H1 (cell line): ENCODE results near the gene DMAC2. TPM values are rescaled to one million over a fixed set of nuclear protein-coding genes. Genes with fewer than 3 reads are reported as not detected.

Source experiments
- CTCF ChIA-PET: fragments of 300-600 bp; sonication (Branson Sonifier 250); formaldehyde crosslinking; loops from one replicate; lab custom pipeline; 2021; ENCODE audit not compliant: partially characterized antibody; lab: Charles Lee
- POLR2A ChIA-PET: fragments of 300-600 bp; sonication (Branson Sonifier 250); formaldehyde crosslinking; loops from one replicate; lab custom pipeline; 2021; ENCODE audit warnings: inconsistent platforms; ENCODE audit not compliant: partially characterized antibody; lab: Charles Lee
- DNase-seq, 2 experiments: peaks; one replicate each; pipeline versions ENCODE4 v3.0.0 to v3.0.0-alpha.2; 2010 to 2022; ENCODE audit warnings: low spot score in 2 of 2, low read depth in 1 of 2, mixed read lengths in 1 of 2
- FAIRE-seq: peaks from 2 replicates; lab custom pipeline; 2011; peaks lifted over from hg19 to GRCh38; lab: Jason Lieb, UNC
- H2AFZ ChIP-seq: 2 replicates; pipeline ENCODE4 v1.8.1; 2012; ENCODE audit warnings: low read length, inconsistent platforms
- H2AK5ac ChIP-seq: 2 replicates; pipeline ENCODE4 v1.6.1; 2013; ENCODE audit warnings: low read depth, low read length
- H2BK120ac ChIP-seq: replicated peaks from 2 replicates; pipeline ENCODE3; 2013; ENCODE audit warnings: low read depth, low read length, inconsistent platforms
- H2BK12ac ChIP-seq: 2 replicates; pipeline ENCODE4 v1.6.1; 2013; ENCODE audit warnings: low read depth, low read length
- H2BK15ac ChIP-seq: 2 replicates; pipeline ENCODE4 v1.6.1; 2013; ENCODE audit warnings: low read length
- H2BK20ac ChIP-seq: 2 replicates; pipeline ENCODE4 v1.6.1; 2013; ENCODE audit warnings: low read length
- H2BK5ac ChIP-seq: 2 replicates; pipeline ENCODE4 v1.6.1; 2013; ENCODE audit warnings: low read depth, low read length
- H3K14ac ChIP-seq: 2 replicates; pipeline ENCODE4 v1.6.1; 2013; ENCODE audit warnings: inconsistent platforms; ENCODE audit not compliant: insufficient read length
- H3K18ac ChIP-seq: 2 replicates; pipeline ENCODE4 v1.6.1; 2013; ENCODE audit warnings: low read length; ENCODE audit errors: extremely low read depth
- H3K23ac ChIP-seq: 2 replicates; pipeline ENCODE4 v1.6.1; 2013; ENCODE audit warnings: inconsistent platforms; ENCODE audit not compliant: insufficient read length
- H3K23me2 ChIP-seq: 2 replicates; pipeline ENCODE4 v1.6.1; 2013; ENCODE audit warnings: low read depth, low read length
- H3K27ac ChIP-seq: 2 replicates; pipeline ENCODE4 v1.6.1; 2011; ENCODE audit warnings: low read depth, low read length, inconsistent platforms
- H3K27me3 ChIP-seq, 4 experiments: replicated peaks in 1 of 4; 1 replicate in 1 of 4; 2 replicates in 3 of 4; pipeline versions ENCODE4 v1.6.1 to v1.8.1; 2011 to 2013; ENCODE audit warnings: low read length in 3 of 4, mild to moderate bottlenecking in 3 of 4, inconsistent platforms in 2 of 4, mixed read lengths in 2 of 4, moderate library complexity in 1 of 4; ENCODE audit not compliant: control insufficient read depth in 3 of 4, insufficient read depth in 3 of 4; ENCODE audit errors: extremely low read depth in 1 of 4
- H3K36me3 ChIP-seq, 4 experiments: 2 replicates each; pipeline versions ENCODE4 v1.6.1 to v1.8.1; 2011 to 2013; ENCODE audit warnings: mild to moderate bottlenecking in 4 of 4, low read length in 3 of 4, moderate library complexity in 2 of 4, control low read depth in 1 of 4, inconsistent platforms in 1 of 4; ENCODE audit not compliant: insufficient read depth in 4 of 4, control insufficient read depth in 2 of 4
- H3K4ac ChIP-seq: replicated peaks from 2 replicates; pipeline ENCODE3; 2013; ENCODE audit warnings: low read length, low read depth, mixed read lengths, inconsistent platforms; ENCODE audit not compliant: insufficient read length
- H3K4me1 ChIP-seq, 4 experiments: replicated peaks in 1 of 4; 1 replicate in 1 of 4; 2 replicates in 3 of 4; pipeline versions ENCODE4 v1.6.1 to v1.8.1; 2011 to 2013; ENCODE audit warnings: low read length in 3 of 4, inconsistent platforms in 2 of 4, mixed read lengths in 1 of 4; ENCODE audit not compliant: insufficient read depth in 4 of 4, control insufficient read depth in 3 of 4
- H3K4me2 ChIP-seq, 2 experiments: 2 replicates each; pipeline versions ENCODE4 v1.6.1 to v1.8.1; 2011 to 2013; ENCODE audit warnings: low read depth in 2 of 2, low read length in 2 of 2, control low read depth in 1 of 2, inconsistent platforms in 1 of 2, mild to moderate bottlenecking in 1 of 2; ENCODE audit not compliant: insufficient read depth in 1 of 2
- H3K4me3 ChIP-seq, 4 experiments: fragments of 200-600, 300-600 bp in 1 of 4; sonication (generic), shearing (Covaris generic), sonication (Bioruptor Twin) in 1 of 4; 2 replicates each; pipeline versions ENCODE4 v1.5.1 to v1.8.1; 2011 to 2016; ENCODE audit warnings: low read length in 4 of 4, low read depth in 3 of 4, control low read depth in 2 of 4, inconsistent platforms in 2 of 4, mild to moderate bottlenecking in 2 of 4, mixed read lengths in 1 of 4, moderate library complexity in 1 of 4; ENCODE audit not compliant: insufficient read depth in 2 of 4; ENCODE audit errors: extremely low read depth in 1 of 4
- H3K56ac ChIP-seq: replicated peaks from 2 replicates; pipeline ENCODE3; 2013; ENCODE audit warnings: low read depth, mild to moderate bottlenecking, mixed read lengths, low read length, inconsistent platforms; ENCODE audit not compliant: insufficient read length
- H3K79me1 ChIP-seq: 2 replicates; pipeline ENCODE4 v1.6.1; 2013; ENCODE audit warnings: low read depth, low read length, control low read depth
- H3K79me2 ChIP-seq, 2 experiments: 2 replicates each; pipeline versions ENCODE4 v1.6.1 to v1.8.1; 2012 to 2013; ENCODE audit warnings: low read length in 2 of 2, mild to moderate bottlenecking in 2 of 2, inconsistent platforms in 1 of 2; ENCODE audit not compliant: insufficient read depth in 2 of 2, control insufficient read depth in 1 of 2
- H3K9ac ChIP-seq, 4 experiments: replicated peaks in 1 of 4; 1 replicate in 1 of 4; 2 replicates in 3 of 4; pipeline versions ENCODE4 v1.6.1 to v1.8.1; 2011 to 2013; ENCODE audit warnings: low read depth in 3 of 4, low read length in 3 of 4, control low read depth in 2 of 4, mild to moderate bottlenecking in 2 of 4, moderate library complexity in 2 of 4, inconsistent platforms in 1 of 4; ENCODE audit errors: extremely low read depth in 1 of 4
- H3K9me3 ChIP-seq, 2 experiments: 2 replicates each; pipeline versions ENCODE4 v1.6.1 to v1.8.1; 2012 to 2013; ENCODE audit warnings: mild to moderate bottlenecking in 2 of 2, moderate library complexity in 2 of 2, control low read depth in 1 of 2, inconsistent platforms in 1 of 2, low read depth in 1 of 2, low read length in 1 of 2, mixed read lengths in 1 of 2; ENCODE audit not compliant: insufficient read depth in 2 of 2
- H4K20me1 ChIP-seq, 2 experiments: replicated peaks in 1 of 2; 2 replicates each; pipeline versions ENCODE3 to v1.8.1; 2011 to 2013; ENCODE audit warnings: inconsistent platforms in 2 of 2, low read length in 2 of 2, mild to moderate bottlenecking in 1 of 2; ENCODE audit not compliant: insufficient read depth in 2 of 2, control insufficient read depth in 1 of 2
- H4K5ac ChIP-seq: 2 replicates; pipeline ENCODE4 v1.6.1; 2013; ENCODE audit warnings: low read length, low read depth, mixed read lengths, inconsistent platforms; ENCODE audit not compliant: insufficient read length
- H4K8ac ChIP-seq: 2 replicates; pipeline ENCODE4 v1.8.0; 2013; ENCODE audit warnings: mild to moderate bottlenecking, moderate library complexity, low read length, inconsistent platforms; ENCODE audit not compliant: insufficient read depth; ENCODE audit errors: extremely low read depth
- H4K91ac ChIP-seq: replicated peaks from 2 replicates; pipeline ENCODE3; 2013; ENCODE audit warnings: low read length, mixed read lengths, inconsistent platforms; ENCODE audit not compliant: insufficient read length
- KDM1A ChIP-seq: fragments of 200-600, 300-600 bp; sonication (generic); IDR thresholded peaks from 2 replicates; pipeline ENCODE4 v1.7.1; 2016; ENCODE audit warnings: mild to moderate bottlenecking, low read length, borderline replicate concordance
- KDM4A ChIP-seq: IDR thresholded peaks from one replicate; pipeline ENCODE4 v1.7.1; 2012; ENCODE audit warnings: low read depth, mild to moderate bottlenecking, moderate library complexity, low read length, inconsistent platforms; ENCODE audit not compliant: severe bottlenecking
- NRF1 ChIP-seq: IDR thresholded peaks from 2 replicates; pipeline ENCODE4 v1.6.1; 2011; ENCODE audit warnings: mild to moderate bottlenecking, low read depth, low read length, improper control_type of control experiment
- PHF8 ChIP-seq: fragments of 200-600 bp; sonication (generic); conservative IDR thresholded peaks from 2 replicates; pipeline ENCODE4 v1.7.1; 2012; ENCODE audit warnings: low read depth, mild to moderate bottlenecking, inconsistent platforms, low read length, moderate library complexity
- POLR2A ChIP-seq, 2 experiments: IDR thresholded peaks; 1 replicate in 1 of 2; 2 replicates in 1 of 2; pipeline ENCODE4 v1.6.1; 2011; ENCODE audit warnings: low read depth in 2 of 2, low read length in 2 of 2, mild to moderate bottlenecking in 2 of 2; ENCODE audit errors: control extremely low read depth in 1 of 2
- SIX5 ChIP-seq: IDR thresholded peaks from 2 replicates; pipeline ENCODE4 v1.6.1; 2011; ENCODE audit warnings: mild to moderate bottlenecking, low read depth, low read length
- SP1 ChIP-seq: IDR thresholded peaks from 2 replicates; pipeline ENCODE4 v1.6.1; 2011; ENCODE audit warnings: low read depth, low read length
- SP2 ChIP-seq: IDR thresholded peaks from 2 replicates; pipeline ENCODE4 v1.6.1; 2012; ENCODE audit warnings: mild to moderate bottlenecking, low read length, inconsistent platforms
- SUZ12 ChIP-seq: fragments of 200-600 bp; sonication (generic); IDR thresholded peaks from 2 replicates; pipeline ENCODE4 v1.6.1; 2012; ENCODE audit warnings: mild to moderate bottlenecking, inconsistent platforms, low read length, moderate library complexity, mixed read lengths
- TCF12 ChIP-seq: IDR thresholded peaks from 2 replicates; pipeline ENCODE4 v1.6.1; 2011; ENCODE audit warnings: low read depth, mild to moderate bottlenecking, low read length
- WGBS, 2 experiments: shearing (Covaris generic) in 1 of 2; methylation state at CpG; one replicate each; pipeline versions ENCODE4 v1.1.6 to v1.1.7; 2013 to 2015; ENCODE audit warnings: low lambda C conversion rate in 2 of 2, mixed read lengths in 2 of 2, inconsistent platforms in 1 of 2, low coverage in 1 of 2, missing lambda C conversion rate in 1 of 2; ENCODE audit not compliant: insufficient replicate concordance in 2 of 2, insufficient coverage in 1 of 2, insufficient read length in 1 of 2; ENCODE audit errors: extremely low coverage in 1 of 2, missing lambda C conversion rate in 1 of 2; 5-methylcytosine and 5-hydroxymethylcytosine counted together
- polyA plus RNA-seq, 7 experiments: library from polyadenylated mRNA; depleted of rRNA in 3 of 7; stranded (reverse) in 5 of 7; unstranded in 2 of 7; fragments of >200 nt in 5 of 7; fragments of 200-250 nt in 2 of 7; gene quantifications; 1 replicate in 5 of 7; 2 replicates in 1 of 7; 4 replicates in 1 of 7; pipeline versions ENCODE4 v1.2.1 to v1.2.3, GENCODE V29; 2011 to 2013; ENCODE audit warnings: missing spikeins in 2 of 7, mixed read lengths in 2 of 7
- total RNA-seq: library from RNA; stranded (reverse); fragmentation: NEBNext Ultra II Directional; extraction: Animal tissue kit (Norgen Biotek cat#: 25700); gene quantifications from 2 replicates; pipeline ENCODE4 v1.2.1, GENCODE V29; 2021
- TF ChIP-seq, protein P1 (sequence below): IDR thresholded peaks from 2 replicates; pipeline ENCODE4 v1.6.1; 2011; ENCODE audit warnings: low read depth, mild to moderate bottlenecking, low read length; ENCODE audit not compliant: insufficient read depth

Gene DMAC2
- total and polyA plus RNA-seq, 2 of the 8 experiments (the other 6 are each of a cell fraction or from before 2014, with no cell fraction given), result 86.8 to 170 TPM

DNA sequence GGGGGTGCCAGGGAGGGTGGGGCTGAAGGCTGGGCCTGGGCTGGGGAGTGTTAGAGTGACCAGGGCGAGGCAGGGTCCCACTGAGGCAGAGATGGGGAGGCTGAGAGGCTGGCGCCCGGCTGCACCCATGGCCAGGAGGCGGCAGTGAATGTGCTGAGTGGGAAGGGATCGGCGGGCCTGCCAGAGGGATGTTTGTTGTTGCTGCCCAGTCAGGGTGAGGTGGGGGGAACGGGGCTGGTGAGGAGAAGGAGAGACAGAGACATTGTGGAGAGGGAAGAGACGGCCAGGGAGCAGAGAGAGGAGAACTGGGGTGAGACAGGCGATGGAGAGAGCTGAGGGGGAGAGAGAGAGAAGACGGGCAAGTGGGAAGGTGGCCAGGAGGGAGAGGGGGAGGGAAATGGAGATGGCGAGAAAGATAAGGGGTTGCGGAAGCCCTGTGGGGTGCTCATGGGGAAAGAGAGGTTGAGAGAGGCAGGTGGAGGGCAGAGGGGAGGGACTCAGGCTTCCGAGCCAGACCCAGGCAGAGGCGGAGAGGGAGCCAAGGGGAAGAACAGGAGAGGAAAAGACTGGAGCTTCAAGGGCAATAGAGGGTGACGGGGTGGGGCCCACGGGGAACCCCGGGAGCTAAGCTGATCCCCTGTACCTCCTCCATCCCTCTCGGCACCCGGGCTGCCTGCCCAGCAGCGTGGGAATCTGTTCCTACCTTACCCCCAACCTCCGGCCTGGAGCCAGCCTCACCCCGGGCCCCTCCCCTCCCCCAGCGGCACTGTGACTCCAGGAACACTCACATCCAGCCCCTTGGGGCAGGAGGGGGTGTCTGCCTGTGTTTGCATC, 11.8 kb downstream of the DMAC2 start:
- H2BK12ac ChIP-seq, result peak overlapping the region; percentile 68; the same call in 1 of the 2 replicates
- H3K79me1 ChIP-seq, result no peaks in the 10 kb centered on the region
- H2BK20ac ChIP-seq, result no peak overlapping the region
- no peaks in the 10 kb centered on the region for H3K27me3 ChIP-seq
- peak overlapping the region; percentile 32; the same call in 1 of the 2 replicates for H3K18ac ChIP-seq
- CTCF ChIA-PET, result interaction anchor here (1.0 to 3.8 kb wide), 6 partner anchors 12 to 143 kb away, joined by 3 to 34 read pairs (median 6); partner anchors contain the start of gene DMAC2
- H3K14ac ChIP-seq, result no peak overlapping the region
- no peak for FAIRE-seq
- H3K56ac ChIP-seq, result no peak overlapping the region
- peaks cover 8 to 16% (median 14%) of the 10 kb centered on the region in 4 experiments; a peak in 6 of 8 replicates for H3K36me3 ChIP-seq
- DNase-seq, result peak in 1 of 2 experiments; percentile 68
- no peaks in the 10 kb centered on the region for H3K9me3 ChIP-seq
- H4K91ac ChIP-seq, result peak overlapping the region; percentile 47
- H3K23ac ChIP-seq, result no peak overlapping the region
- H3K79me2 ChIP-seq, result no peaks in the 10 kb centered on the region
- H3K27ac ChIP-seq, result 0 out of 2 replicates have a peak overlapping the region, but pooled peaks have one; percentile 18
- H2BK15ac ChIP-seq, result peak overlapping the region; percentile 81; the same call in 1 of the 2 replicates
- no peak overlapping the region for H2AFZ ChIP-seq
- peak overlapping the region; percentile 35 to 77 (median 54); a peak in 7 of 8 replicates for H3K4me3 ChIP-seq
- peak overlapping the region; percentile 9 for H3K4ac ChIP-seq
- H2AK5ac ChIP-seq, result no peak overlapping the region
- peaks cover 13% of the 10 kb centered on the region for H3K23me2 ChIP-seq
- peaks cover 0 to 18% (median 4%) of the 10 kb centered on the region in 4 experiments; a peak in 5 of 7 replicates for H3K4me1 ChIP-seq
- H4K8ac ChIP-seq, result peak overlapping the region; percentile 57; the same call in 1 of the 2 replicates
- peak overlapping the region; percentile 1 for H4K5ac ChIP-seq
- POLR2A ChIA-PET, result interaction anchor here (0.6 to 5.1 kb wide), 15 partner anchors 10 to 714 kb away, joined by 3 to 87 read pairs (median 4); partner anchors contain the start of genes B9D2, BCKDHA, DMAC2 and RPS19
- peak overlapping the region in 3 of 4 experiments; percentile 20 to 58 (median 51); a peak in 2 of 7 replicates for H3K9ac ChIP-seq
- H3K4me2 ChIP-seq, result peak overlapping the region; percentile 84 to 96
- H4K20me1 ChIP-seq, result peaks cover 0 to 14% of the 10 kb centered on the region in 2 experiments
- whole genome bisulfite sequencing, 2 experiments, result 12% methylated on average over 11 of the region's 23 CpGs; no CpG with 5 or more reads in 1 of the 2 experiments
- no peak overlapping the region for H2BK120ac ChIP-seq
- peak overlapping the region; percentile 56 for H2BK5ac ChIP-seq
- no peak for TF ChIP-seq SP2
- no peak for TF ChIP-seq SUZ12
- TF ChIP-seq SP1, result no peak
- TF ChIP-seq TCF12, result no peak
- no peak for TF ChIP-seq KDM1A
- TF ChIP-seq, protein P1, sequence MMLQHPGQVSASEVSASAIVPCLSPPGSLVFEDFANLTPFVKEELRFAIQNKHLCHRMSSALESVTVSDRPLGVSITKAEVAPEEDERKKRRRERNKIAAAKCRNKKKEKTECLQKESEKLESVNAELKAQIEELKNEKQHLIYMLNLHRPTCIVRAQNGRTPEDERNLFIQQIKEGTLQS, result no peak
- no peak for TF ChIP-seq NRF1
- no peak for TF ChIP-seq SIX5
- TF ChIP-seq PHF8, result no peak
- peak in 1 of 2 experiments; percentile 24; a peak in 1 of 3 replicates for TF ChIP-seq POLR2A (IDR thresholded peaks at IDR 0.05; ENCODE audit: control extremely low read depth in 1 of 2, low read depth in 2 of 2, low read length in 2 of 2)
- TF ChIP-seq KDM4A, result peak; percentile 33
